ENCODE data around the gene GPR137B. TPM values are rescaled to one million over a fixed set of nuclear protein-coding genes. Genes with fewer than 3 reads are reported as not detected.

Gene GPR137B
- total and polyA plus RNA-seq, 2 of the 8 experiments (the other 6 are each of a cell fraction or from before 2014, with no cell fraction given), result 6.9 to 7.7 TPM

DNA sequence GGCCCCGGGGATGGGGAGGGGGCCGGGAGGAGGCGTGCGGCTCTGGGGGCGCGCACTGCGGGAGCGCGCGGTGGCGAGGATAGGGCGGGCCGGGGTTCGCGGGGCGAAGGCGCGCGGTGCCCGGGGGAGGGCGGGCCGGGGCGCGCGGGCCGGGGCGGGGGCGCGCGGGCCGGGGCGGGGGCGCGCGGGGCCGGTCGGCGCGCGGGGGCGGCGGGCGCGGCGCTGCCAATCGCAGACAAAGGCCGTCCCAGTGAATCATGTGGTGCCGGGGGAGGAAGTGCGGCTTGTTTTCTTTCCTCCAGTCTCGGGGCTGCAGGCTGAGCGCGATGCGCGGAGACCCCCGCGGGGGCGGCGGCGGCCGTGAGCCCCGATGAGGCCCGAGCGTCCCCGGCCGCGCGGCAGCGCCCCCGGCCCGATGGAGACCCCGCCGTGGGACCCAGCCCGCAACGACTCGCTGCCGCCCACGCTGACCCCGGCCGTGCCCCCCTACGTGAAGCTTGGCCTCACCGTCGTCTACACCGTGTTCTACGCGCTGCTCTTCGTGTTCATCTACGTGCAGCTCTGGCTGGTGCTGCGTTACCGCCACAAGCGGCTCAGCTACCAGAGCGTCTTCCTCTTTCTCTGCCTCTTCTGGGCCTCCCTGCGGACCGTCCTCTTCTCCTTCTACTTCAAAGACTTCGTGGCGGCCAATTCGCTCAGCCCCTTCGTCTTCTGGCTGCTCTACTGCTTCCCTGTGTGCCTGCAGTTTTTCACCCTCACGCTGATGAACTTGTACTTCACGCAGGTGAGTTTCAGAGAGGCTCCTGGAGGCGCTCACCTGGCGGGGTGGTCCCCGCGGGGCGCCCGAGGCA, at the start of gene GPR137B (continued):
- TF ChIP-seq, protein P1, sequence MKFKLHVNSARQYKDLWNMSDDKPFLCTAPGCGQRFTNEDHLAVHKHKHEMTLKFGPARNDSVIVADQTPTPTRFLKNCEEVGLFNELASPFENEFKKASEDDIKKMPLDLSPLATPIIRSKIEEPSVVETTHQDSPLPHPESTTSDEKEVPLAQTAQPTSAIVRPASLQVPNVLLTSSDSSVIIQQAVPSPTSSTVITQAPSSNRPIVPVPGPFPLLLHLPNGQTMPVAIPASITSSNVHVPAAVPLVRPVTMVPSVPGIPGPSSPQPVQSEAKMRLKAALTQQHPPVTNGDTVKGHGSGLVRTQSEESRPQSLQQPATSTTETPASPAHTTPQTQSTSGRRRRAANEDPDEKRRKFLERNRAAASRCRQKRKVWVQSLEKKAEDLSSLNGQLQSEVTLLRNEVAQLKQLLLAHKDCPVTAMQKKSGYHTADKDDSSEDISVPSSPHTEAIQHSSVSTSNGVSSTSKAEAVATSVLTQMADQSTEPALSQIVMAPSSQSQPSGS (IDR thresholded peaks at IDR 0.05; ENCODE audit: low read length), result no peak
- TF ChIP-seq EZH2 (IDR thresholded peaks at IDR 0.05; ENCODE audit: low read depth, low read length, severe bottlenecking) (no peak), TAF1 (IDR thresholded peaks at IDR 0.05; ENCODE audit: low read depth, low read length) (no peak), NRF1 (IDR thresholded peaks at IDR 0.05; ENCODE audit: low read depth, low read length) (no peak), HDAC2 (IDR thresholded peaks at IDR 0.05; ENCODE audit: borderline replicate concordance in 1 of 2, low read depth in 2 of 2, low read length in 2 of 2) (no peak; a peak in 1 of 4 replicates), EP300 (IDR thresholded peaks at IDR 0.05; ENCODE audit: borderline replicate concordance in 1 of 2, low read depth in 2 of 2, low read length in 2 of 2) (no peak), TAF7 (optimal IDR thresholded peaks at IDR 0.05; ENCODE audit: borderline replicate concordance, low read depth, low read length) (no peak), CBX8 (IDR thresholded peaks at IDR 0.05; ENCODE audit: borderline replicate concordance, low read depth, low read length) (no peak), CREB1 (IDR thresholded peaks at IDR 0.05) (no peak), RXRA (IDR thresholded peaks at IDR 0.05; ENCODE audit: insufficient read depth, low read depth, low read length) (no peak), EGR1 (IDR thresholded peaks at IDR 0.05; ENCODE audit: borderline replicate concordance, low read depth, low read length) (peak; percentile 41; the same call in 1 of the 2 replicates), SP1 (IDR thresholded peaks at IDR 0.05; ENCODE audit: low read depth, low read length) (no peak), TEAD4 (IDR thresholded peaks at IDR 0.05; ENCODE audit: low read depth, low read length) (no peak), RFX5 (IDR thresholded peaks at IDR 0.05; ENCODE audit: borderline replicate concordance, low read depth, low read length) (no peak), KDM4A (IDR thresholded peaks at IDR 0.05; ENCODE audit: low read depth, low read length, severe bottlenecking) (peak; percentile 95), SIRT6 (IDR thresholded peaks at IDR 0.05; ENCODE audit: low read length) (no peak), SAP30 (IDR thresholded peaks at IDR 0.05; ENCODE audit: insufficient read depth, insufficient replicate concordance, low read length) (no peak), TCF12 (IDR thresholded peaks at IDR 0.05; ENCODE audit: low read depth, low read length) (no peak), POU5F1 (IDR thresholded peaks at IDR 0.05; ENCODE audit: low read depth, low read length) (no peak)
- TF ChIP-seq, protein P2, sequence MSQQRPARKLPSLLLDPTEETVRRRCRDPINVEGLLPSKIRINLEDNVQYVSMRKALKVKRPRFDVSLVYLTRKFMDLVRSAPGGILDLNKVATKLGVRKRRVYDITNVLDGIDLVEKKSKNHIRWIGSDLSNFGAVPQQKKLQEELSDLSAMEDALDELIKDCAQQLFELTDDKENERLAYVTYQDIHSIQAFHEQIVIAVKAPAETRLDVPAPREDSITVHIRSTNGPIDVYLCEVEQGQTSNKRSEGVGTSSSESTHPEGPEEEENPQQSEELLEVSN (IDR thresholded peaks at IDR 0.05), result peak; percentile 66
- TF ChIP-seq, protein P3, sequence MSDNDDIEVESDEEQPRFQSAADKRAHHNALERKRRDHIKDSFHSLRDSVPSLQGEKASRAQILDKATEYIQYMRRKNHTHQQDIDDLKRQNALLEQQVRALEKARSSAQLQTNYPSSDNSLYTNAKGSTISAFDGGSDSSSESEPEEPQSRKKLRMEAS (IDR thresholded peaks at IDR 0.05), result peak; percentile 52
